HG03432 (cell line): ENCODE data around the gene ABCC6.
"Not testable (repeated sequence)": the region's sequence is repeated elsewhere in the genome, so short reads cannot be mapped to it uniquely, and the experiment has no call there.

Source experiments
- ATAC-seq: cut with Tn5 transposase; IDR thresholded peaks from one replicate; pipeline ENCODE4 v1.9.1; 2021; ENCODE audit warnings: mild to moderate bottlenecking, moderate library complexity; ENCODE audit not compliant: unreplicated experiment

Gene ABCC6

DNA sequence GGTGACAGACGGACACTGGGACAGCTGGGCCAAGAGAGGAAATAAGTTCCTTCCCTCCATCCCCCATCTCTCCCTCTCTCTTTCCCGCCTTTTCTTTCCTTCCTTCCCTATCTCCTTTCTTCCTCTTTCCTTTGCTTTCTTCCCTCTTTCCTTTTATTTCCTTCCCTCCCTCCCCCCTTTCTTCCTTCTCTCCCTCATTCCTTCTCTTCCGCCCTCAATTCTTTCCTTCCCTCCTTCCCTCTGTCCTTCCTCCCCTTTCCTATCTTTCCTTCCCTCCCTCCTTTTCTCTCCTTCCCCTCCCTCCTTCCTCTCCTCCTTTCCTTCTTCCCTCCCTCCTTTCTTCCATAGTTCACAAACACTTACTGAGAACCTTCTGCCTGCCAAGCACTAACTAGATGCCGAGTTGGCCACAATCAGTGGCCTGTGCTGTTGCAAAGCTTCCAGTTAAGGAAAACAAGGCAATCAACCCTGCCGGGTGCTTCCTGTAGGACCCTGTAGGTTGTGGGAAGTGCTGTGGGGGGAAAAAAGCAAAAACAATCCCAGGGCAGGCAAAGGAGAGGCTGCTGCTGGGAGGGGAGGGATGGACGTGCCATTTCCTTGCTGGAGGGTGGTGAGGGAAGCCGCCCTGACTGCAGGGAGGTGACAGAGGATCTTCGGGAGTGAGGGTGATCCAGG lies 31.7 kb downstream of the ABCC6 start:
- no peak for ATAC-seq

DNA sequence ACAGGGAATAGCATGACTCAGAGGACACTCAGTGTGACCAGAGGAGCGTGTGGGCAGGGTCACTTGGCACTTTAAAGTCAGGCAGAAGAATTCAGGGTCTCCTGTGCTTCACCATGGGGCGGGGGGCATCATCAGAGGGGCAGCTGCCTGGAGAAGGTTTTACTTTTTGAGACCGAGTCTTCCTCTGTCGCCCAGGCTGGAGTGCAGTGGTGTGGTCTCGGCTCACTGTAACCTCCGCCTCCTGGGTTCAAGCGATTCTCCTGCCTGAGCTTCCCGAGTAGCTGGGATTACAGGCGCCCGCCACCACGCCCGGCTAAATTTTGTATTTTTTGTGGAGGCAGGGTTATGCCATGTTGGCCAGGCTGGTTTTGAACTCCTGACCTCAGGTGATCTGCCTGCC lies 32.3 kb downstream of the ABCC6 start:
- ATAC-seq, result not testable (repeated sequence)

DNA sequence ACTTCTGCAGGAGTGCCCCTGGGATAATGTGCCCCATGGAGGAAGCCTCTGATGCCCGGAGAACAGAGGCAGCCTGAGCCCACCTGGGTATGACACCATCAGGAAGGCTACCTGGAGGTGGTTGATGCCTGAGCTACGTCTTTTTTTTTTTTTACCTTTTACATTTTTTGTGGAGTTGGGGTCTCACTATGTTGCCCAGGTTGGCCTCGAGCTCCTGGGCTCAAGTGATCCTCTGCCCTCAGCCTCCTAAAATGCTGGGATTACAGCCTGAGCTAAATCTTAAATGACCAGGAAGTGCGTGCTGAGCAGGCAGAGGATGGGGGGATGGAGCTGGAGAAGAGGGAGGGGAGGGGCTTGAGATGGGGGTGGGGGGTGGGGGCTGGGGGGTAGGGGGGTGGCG lies 32.7 kb downstream of the ABCC6 start:
- ATAC-seq, result no peak

DNA sequence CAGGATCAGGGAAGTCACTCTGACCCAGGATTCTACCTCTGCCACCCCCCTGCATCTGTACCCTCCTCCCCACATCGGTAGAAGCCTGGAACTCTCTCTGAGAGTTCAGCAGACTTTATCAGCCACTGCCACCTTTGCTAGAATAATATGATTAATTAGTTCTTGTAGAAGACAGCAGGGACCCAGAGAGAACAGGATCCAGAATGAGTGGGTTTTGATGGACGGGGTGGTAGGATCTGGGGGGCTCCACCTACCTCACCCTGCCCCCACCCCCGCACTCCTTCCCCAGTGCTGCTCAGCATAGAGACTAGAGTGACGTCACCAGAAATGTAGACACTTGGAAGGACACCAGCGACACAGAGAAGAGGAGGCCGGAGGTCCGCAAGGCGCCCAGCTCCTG lies 33.5 kb downstream of the ABCC6 start:
- ATAC-seq, result no peak

DNA sequence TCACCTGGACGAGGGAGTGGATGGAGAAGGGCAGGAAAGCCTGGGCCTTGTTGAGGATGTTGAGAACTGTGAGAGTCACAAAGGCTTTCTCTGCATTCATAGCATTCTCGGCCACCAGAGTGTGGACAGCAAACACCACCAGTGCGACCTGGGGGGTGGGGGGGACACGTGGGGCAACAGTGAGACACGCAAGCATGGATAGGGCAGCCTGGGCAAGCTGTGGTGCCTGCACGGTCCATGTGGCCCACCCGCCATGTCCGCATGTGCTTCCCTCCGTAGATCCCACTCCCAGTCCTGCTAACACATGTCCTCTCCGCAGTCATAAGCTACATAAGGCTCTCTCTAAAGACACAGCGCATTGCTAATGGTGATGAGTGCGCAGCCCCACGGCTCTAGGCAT lies 34.5 kb downstream of the ABCC6 start:
- ATAC-seq, result no peak

DNA sequence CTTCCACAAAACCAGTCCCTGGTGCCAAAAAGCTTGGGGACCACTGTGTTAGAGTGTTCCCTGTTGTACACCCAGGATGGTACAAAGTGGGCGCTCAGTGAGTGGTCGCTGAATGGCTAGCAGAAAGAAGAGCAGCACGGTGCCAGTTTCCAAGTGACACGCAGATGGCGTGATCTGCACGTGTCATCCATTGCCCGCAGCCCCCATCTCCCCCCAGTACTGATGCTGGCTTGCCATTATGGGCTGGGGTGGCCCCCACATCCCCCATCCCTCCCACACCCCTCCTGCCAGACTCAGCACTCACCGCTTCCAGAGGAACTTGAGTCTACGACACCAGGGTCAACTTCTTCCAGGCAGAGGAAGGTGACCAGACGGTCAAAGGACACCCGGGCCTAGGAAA lies 36.5 kb downstream of the ABCC6 start:
- ATAC-seq, result no peak

DNA sequence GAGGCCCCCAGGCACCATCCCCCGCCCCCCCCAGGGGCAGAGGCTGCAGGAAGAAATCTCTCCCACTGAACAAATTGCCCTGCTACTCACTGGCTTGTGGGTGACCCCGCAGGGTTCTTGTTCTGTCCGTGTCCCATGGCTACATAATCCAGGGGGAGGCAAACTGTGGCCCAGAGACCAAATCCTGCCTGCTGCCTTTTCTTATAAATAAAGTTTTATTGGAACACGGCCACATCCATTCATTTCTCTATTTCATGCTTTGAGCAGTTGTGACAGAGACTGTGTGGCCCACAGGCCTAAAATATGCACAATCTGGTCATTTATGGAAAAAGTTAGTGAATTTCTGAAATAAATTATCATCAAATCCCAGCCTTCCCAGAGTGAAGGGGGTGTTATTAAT lies 38.2 kb downstream of the ABCC6 start:
- no peak for ATAC-seq

DNA sequence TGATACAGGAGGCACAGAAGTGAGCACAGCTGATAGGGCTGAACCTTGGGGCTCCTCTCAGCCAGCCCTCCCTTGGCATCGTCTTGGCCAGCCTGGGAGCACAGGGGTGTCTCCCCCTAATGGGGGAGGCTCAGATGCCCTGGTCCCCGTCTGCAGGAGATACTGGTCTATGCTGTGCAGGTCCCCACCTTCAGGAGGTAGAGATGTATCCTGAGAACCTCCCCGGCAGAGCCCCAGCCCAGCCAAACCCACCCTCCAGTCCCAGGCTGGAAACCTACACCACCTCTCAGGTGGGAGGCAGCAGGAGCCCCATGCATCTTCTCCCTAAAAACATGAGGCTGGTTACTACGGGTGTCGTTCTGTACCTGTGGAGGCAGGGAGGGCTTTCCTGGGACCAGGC lies 38.7 kb downstream of the ABCC6 start:
- ATAC-seq, result no peak

DNA sequence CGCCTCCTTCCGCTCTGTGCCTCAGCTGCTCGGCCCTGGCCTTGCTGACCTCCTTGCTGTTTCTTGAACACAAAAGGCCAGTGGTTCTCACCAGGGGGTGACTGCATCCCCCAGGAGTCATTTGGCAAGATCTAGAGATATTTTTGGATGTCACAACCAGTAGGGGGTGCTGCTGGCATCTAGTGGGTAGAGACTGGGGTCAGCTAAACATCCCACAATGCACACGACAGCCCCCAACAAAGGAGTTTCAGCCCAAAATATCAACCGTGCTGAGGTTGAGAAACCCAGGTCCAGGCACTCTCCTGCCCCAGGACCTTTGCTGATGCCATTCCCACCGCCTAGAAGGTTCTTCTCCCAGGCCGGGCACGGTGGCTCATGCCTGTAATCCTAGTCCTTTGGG lies 39.7 kb downstream of the ABCC6 start:
- ATAC-seq, result no peak

DNA sequence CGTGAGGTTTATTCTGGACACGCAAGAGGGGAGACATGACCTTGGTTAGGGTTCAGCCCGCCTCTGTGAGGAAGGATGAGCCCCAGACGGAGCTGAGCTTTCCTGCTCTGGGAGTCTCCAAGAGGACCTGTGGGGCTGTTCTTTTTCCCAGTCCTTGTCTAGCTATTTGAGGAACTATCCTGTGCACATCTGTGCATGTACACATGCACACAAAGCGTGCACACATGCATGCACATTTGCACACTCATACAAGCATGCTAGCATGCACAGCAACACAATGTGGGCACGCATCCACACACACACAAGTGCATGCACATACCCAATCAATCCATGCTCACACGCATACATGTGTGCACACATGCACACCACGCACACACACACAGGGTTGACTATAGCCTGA lies 40.4 kb downstream of the ABCC6 start:
- no peak for ATAC-seq

DNA sequence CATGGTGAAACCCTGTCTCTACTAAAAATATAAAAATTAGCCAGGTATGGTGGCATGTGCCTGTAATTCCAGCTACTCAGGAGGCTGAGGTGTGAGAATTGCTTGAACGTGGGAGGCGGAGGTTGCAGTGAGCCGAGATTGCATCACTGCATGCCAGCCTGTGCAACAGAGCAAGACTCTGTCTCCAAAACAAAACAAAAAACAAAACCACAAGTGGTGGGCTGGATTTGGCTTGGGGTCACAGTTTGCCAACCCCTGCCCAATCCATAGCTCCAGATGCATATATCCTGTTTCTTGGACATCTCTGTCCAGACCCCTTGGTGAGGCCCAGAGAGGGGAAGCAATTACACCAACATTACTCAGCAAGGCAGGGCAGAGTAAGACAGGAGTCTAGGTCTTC lies 41.5 kb downstream of the ABCC6 start:
- ATAC-seq, result not testable (repeated sequence)

DNA sequence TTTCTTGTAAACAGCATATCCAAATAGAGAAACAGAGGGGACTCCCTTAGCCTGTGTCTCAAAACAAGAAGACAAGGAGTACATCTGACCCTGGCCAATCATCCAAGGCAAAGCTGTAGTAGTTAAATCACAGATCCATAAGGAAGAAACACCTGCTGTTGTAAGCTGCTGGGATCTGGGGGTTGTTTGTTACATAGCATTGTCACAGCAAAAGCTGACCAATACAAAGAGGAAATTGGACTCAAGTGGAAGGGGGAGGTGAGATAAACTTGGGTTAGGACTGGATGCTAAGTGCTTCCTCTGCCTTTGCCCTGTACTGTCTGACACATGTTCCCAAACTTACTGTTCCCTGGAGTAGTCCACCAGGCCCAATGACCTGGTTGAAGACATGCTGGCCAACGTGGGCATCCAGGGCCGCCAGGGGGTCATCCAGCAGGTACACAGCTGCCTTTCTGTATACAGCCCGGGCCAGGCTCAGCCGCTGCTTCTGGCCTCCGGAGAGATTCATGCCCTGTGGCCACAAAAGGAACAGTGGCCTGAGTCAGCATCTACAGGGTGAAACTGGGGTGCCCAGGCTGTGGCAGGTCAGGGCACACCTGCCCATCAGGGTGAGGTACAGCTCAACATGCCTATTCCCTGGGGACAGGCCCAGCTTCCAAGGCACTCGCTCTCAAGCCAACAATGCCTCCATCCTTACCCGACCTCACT lies 44.7 kb downstream of the ABCC6 start:
- no peak for ATAC-seq

DNA sequence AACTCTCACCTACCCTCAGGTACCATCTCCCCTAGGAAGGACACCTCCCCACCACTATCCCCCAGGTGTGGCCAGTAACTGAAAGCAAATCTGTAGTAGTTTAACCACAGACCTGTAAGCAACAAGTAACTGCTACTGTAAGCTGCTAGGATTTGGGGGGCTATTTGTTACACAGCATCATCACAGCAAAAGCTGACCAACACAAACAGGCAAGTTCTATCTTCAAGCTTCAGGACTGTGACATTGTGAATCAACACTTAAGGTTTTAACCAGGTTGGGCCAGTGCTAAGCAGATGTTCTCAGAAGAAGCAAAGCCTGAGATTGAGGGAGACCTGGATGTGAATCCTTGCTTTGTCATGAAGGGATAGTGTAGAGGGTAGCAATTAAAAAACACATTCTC lies 47.0 kb downstream of the ABCC6 start:
- no peak for ATAC-seq

DNA sequence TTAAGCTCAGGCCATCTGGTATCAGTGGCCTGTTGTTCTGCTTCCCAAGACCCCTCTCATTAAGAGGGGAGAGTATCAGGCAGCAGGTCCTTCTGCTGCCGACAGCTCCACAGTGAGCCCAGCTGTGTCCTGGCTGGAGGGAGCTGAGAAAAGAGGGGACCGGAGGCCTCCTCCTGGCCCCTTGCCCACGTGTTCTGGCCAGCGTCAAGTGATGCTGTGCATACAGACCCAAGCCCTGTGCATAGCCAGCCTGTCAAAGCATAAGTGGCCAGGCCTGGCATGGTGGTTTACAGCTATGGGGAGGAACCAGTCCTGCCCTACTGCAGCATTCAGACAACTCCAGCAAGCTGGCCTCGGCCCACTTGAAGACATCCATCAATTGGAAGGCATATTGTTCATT lies 48.0 kb downstream of the ABCC6 start:
- ATAC-seq, result no peak

DNA sequence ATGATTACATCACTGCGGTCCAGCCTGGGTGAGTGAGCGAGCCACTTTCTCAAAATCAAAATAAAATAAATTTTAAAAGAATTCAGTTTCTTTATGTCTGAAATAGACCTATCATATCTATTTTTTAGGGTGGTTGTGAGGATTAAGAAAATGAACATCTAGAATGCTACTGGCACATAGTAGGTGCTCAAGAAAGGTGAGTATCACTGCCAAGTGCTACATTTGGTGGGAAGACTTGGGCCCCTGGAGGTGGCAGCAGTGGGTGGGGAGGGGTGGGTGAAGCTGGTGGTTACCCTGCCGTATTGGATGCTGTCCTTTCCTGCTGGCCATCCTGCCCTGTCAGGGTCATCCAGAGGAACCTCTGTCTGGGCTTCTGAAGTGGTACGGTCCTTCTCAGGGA lies 50.3 kb downstream of the ABCC6 start:
- no peak for ATAC-seq

DNA sequence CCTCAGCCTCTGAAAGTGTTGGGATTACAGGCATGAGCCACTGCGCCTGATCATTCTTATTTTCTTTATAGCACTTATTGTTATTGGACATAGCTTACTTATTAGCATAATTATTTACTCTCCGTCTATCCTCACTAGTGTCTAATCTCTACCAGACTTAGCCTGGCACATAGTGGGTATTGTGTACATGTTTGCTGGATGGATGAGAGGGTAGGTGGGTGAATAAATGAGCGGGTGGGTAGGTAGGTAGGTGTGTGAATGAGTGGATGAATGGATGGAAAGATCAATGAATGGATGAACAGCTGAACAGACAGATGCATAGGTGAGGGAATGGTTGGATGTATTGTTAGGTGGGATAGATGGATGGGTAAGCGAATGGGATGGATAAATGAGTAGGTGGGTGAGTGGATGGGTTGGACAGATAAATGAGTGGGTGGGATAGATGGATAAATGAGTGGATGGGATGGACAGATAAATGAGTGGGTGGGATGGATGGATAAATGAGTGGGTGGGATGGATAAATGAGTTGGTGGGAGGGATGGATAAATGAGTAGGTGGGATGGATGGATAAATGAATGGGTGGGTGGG lies 51.9 kb downstream of the ABCC6 start:
- no peak for ATAC-seq

DNA sequence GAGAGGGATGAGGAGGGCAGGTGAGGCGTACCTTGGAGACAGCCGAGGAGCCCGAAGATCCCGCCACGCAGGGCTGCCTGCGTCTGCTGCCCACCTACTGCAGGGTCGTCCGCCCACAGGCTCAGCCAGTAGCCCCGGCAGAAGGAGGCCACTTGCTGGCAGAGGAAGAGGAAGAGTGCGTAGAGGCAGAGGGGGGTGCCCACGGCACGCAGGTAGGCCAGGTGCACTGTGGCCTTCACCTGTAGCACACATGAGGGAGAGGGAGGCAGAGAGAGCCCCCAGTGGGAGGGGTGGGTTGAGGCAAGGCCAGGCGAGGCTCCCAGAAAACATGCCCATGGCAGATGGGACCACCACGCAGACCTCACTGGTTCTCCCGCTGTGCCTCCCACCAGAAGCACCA lies 53.7 kb downstream of the ABCC6 start:
- ATAC-seq, result no peak

DNA sequence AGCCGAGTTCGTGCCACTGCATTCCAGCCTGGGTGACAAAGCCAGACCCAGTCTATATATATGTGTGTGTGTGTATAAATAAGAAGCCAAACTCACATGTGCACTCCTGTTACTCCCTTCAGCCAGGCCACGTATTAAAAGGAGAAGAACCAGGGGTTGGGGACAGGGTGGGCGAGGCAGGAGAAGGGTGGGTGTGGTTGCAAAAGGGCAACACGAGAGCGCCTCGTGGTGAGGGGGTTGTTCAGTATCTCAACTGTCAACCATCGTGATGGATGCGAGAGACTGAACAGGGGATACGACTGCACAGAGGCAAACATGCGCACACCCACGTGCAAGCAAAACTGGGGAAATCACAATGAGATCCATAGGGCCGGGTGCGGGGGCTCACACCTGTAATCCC lies 54.9 kb downstream of the ABCC6 start:
- ATAC-seq, result no peak

DNA sequence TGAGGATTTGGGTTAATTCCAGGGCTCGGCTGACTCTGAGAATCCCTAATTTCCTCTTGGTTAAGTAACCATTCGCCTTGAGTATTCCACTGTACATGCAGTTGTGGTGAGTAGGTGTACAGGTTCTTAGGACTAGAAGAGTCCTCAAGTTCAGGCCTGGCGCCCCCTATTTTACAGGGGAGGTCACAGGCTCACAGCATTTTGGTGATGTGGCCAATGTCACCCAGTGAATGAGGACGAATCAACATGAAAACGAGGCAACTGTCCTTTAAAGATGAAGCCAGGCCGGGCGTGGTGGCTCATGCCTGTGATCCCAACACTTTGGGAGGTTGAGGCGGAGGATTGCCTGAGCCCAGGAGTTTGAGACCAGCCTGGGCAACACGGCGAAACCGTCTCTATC lies 55.4 kb downstream of the ABCC6 start:
- ATAC-seq, result no peak

DNA sequence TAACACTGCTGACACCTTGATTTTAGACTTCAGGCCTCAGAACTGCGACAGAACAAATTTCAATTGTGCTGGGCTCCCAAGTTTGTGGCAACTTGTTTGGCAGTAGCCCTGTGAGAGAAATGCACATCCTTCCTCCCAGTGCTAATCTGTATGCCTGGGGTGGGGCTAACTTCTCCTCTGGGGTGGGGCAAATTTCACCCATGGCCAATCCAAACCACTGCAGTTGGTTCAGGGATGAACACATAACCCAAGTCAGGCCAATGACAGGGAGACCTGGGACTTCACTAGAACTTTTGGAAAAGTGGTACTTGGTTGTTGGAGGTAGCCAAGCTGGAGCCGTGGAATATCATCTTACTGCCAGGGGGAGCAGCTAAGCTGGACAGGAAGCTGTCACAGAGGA lies 56.3 kb downstream of the ABCC6 start:
- ATAC-seq, result no peak

DNA sequence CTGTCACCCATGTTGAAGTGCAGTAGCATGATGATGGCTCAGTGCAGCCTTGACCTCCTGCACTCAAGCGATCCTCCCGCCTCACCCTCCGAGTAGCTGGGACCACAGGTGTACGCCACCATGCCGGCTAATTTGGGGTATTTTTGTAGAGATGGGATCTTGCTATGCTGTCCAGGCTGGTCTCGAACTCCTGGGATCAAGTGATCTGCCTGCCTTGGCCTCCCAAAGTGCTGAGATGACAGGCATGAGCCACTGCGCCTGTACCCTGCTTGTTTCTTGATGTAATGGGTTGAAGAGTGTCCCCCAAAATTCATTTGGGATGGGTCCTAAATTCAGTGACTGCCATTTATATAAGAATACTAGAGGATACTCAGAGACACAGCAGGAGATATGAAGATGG lies 57.2 kb downstream of the ABCC6 start:
- no peak for ATAC-seq

DNA sequence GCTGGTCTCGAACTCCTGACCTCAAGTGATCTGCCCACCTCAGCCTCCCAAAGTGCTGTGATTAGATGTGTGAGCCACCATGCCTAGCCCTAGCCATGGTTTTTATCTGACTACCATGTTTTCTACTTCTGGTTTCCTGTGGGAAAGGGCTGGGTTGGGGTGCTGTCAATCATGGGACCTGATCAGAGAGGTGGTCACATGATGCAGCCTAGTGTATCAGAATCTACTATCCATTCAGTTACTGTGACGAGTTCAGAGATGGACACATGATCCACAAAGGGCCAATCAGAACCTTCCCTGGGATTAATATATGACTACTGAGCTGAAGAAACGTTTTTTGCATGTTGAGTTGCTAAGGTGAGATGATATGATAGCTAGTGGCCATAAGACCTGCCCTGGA lies 59.1 kb downstream of the ABCC6 start:
- ATAC-seq, result no peak

DNA sequence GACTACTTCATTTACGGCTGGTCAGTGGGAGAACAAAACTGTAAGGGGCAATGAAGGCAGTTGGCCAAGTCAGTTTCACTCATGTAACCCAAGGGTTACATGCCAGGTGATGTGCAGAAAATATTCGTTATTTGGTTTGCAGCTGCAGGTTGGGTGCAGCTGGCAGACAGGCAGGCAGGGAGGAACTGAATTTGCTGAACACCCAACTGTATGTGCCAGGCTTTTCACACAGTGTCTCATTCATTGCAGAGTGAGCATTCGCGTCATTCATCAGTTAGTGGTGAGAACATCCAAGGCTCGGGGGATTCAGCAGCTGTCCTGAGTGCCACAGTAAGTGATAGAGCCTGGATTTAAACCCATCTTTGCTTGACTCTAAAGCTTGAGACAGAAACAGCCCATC lies 59.7 kb downstream of the ABCC6 start:
- ATAC-seq, result no peak
